ENCODE results near the gene TGM1. TPM values are rescaled to one million over a fixed set of nuclear protein-coding genes. Genes with fewer than 3 reads are reported as not detected.

TGM1 gene
- polyA plus RNA-seq, 3 donors = 2.5 to 4.6 (median 3.3) TPM

- 46 to 53% (median 49%) methylated on average over 9 to 10 of the region's 10 CpGs for WGBS, 3 donors
- H3K27ac ChIP-seq (ENCODE audit: low read depth, low read length) = peak overlapping the region; percentile 89
Observed at GRCh38 chr14:24243336-24243836, 19.6 kb downstream of the TGM1 start.

- H3K27ac ChIP-seq (ENCODE audit: low read depth, low read length) = no peak overlapping the region
- 1 to 2% (median 2%) methylated on average over 39 of the region's 39 CpGs for WGBS, 3 donors
Observed at GRCh38 chr14:24241829-24242443, 21.0 kb downstream of the TGM1 start.

- WGBS, 3 donors = 85 to 94% (median 88%) methylated on average over 9 of the region's 9 CpGs
- H3K27ac ChIP-seq (ENCODE audit: low read depth, low read length) = no peak overlapping the region
Observed at GRCh38 chr14:24240110-24240918, 22.7 kb downstream of the TGM1 start.

- 85 to 91% (median 87%) methylated on average over 5 of the region's 5 CpGs for WGBS, 3 donors
- H3K27ac ChIP-seq (ENCODE audit: low read depth, low read length) = no peak overlapping the region
Observed at GRCh38 chr14:24238527-24239037, 24.4 kb downstream of the TGM1 start.

GRCh38 chr14:24238123-24238522, 24.9 kb downstream of the TGM1 start:
- H3K27ac ChIP-seq (ENCODE audit: low read depth, low read length) = no peak overlapping the region
- WGBS, 3 donors = 81 to 92% (median 85%) methylated on average over 5 of the region's 5 CpGs

GRCh38 chr14:24237463-24237955, 25.5 kb downstream of the TGM1 start:
- H3K27ac ChIP-seq (ENCODE audit: low read depth, low read length) = no peak overlapping the region
- WGBS, 3 donors = 87 to 91% (median 90%) methylated on average over 2 of the region's 2 CpGs

GRCh38 chr14:24236689-24237462, 26.1 kb downstream of the TGM1 start:
- H3K27ac ChIP-seq (ENCODE audit: low read depth, low read length) = no peak overlapping the region
- WGBS, 3 donors = 89 to 94% (median 94%) methylated on average over 6 of the region's 6 CpGs

GRCh38 chr14:24235804-24236688, 26.9 kb downstream of the TGM1 start:
- WGBS, 3 donors = 87 to 93% (median 91%) methylated on average over 5 of the region's 5 CpGs
- H3K27ac ChIP-seq (ENCODE audit: low read depth, low read length) = no peak overlapping the region

GRCh38 chr14:24234095-24235005, 28.6 kb downstream of the TGM1 start:
- no peak overlapping the region for H3K27ac ChIP-seq (ENCODE audit: low read depth, low read length)
- 78 to 93% (median 80%) methylated on average over 3 of the region's 3 CpGs for whole genome bisulfite sequencing, 3 donors

GRCh38 chr14:24233538-24233866, 29.5 kb downstream of the TGM1 start:
- 51 to 81% (median 76%) methylated on average over 2 of the region's 2 CpGs for WGBS, 3 donors
- no peak overlapping the region for H3K27ac ChIP-seq (ENCODE audit: low read depth, low read length)

- WGBS, 3 donors = 3 to 4% (median 3%) methylated on average over 38 of the region's 38 CpGs
- H3K27ac ChIP-seq (ENCODE audit: low read depth, low read length) = peak within 1 kb of the TSS; percentile 75
Observed at GRCh38 chr14:24232645-24233537, 30.1 kb downstream of the TGM1 start, which contains the start of gene GMPR2. GMPR2 (plus strand) TSS chr14:24232929; CDS start chr14:24233254, 325 bp downstream.

GRCh38 chr14:24232121-24232644, 30.8 kb downstream of the TGM1 start, which contains the start of gene NEDD8:
NEDD8 (minus strand) TSS chr14:24232367; CDS start chr14:24232267, 100 bp downstream.
- WGBS, 3 donors = 0 to 1% (median 1%) methylated on average over 29 to 30 of the region's 30 CpGs

GRCh38 chr14:24231263-24232120, 31.5 kb downstream of the TGM1 start:
- WGBS, 3 donors = 6 to 11% (median 9%) methylated on average over 23 of the region's 23 CpGs
- H3K27ac ChIP-seq (ENCODE audit: low read depth, low read length) = peak overlapping the region; percentile 75

More at GRCh38 chr14:24232121-24232644, 30.8 kb downstream of the TGM1 start, which contains the start of gene NEDD8:
- H3K27ac ChIP-seq (ENCODE audit: low read depth, low read length) = peak within 1 kb of the TSS; percentile 75

- 0 to 25% (median 3%) methylated on average over 1 of the region's 1 CpG for WGBS, 3 donors
- no peak overlapping the region for H3K27ac ChIP-seq (ENCODE audit: low read depth, low read length)
Observed at GRCh38 chr14:24228902-24229301, 34.1 kb downstream of the TGM1 start.

Data from adipose tissue (tissue), 3 donors.